ENCODE results near the gene PPARA.
"Not testable (repeated sequence)": the region's sequence is repeated elsewhere in the genome, so short reads cannot be mapped to it uniquely, and the experiment has no call there.

The PPARA gene

DNA sequence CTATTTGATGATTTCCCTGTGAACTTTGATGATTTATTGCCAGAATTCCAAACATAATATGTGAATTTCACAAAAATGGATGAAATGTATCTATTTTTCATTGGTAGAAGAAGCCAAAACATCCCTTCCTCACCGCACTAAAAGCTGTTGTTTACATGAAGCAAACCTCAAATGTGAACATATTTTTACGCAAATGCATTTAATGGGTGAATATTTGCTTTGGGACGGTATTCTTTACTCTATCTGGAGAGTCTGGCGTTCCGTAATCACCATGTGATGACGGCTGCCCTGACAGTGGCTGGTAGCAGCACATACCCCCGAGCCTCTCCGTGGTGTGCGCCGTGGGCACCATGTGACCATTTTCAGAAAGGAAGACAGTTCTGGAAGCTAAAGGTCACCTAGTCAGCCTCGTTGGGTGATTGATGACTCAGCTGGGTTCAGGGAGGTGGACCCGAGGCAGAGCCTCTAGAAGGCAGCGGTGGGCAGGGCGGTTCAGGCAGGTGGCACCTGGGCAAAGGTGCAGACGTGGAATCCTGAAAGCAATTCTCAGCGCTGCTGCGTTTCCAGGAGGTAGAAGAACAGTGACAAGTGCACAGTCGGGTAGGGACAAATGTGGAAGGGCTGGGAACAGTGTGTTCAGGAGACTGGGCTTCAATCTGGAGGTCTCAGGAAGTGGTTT lies 45.3 kb downstream of the PPARA start:
- Histone ChIP-seq H3K27ac (replicated peaks; ENCODE audit: low read length) (no peak overlapping the region), H3K4me2 (ENCODE audit: insufficient read depth, low read length, poor library complexity, severe bottlenecking) (no peak overlapping the region), H4K91ac (ENCODE audit: low read depth, low read length, poor library complexity) (no peak overlapping the region), H3K9me3 (replicated peaks in 1 of 2; ENCODE audit: control insufficient read depth in 2 of 2, insufficient read depth in 1 of 2, low read depth in 1 of 2, low read length in 2 of 2) (no peaks in the 10 kb centered on the region), H2AK5ac (ENCODE audit: low read depth, low read length) (no peak overlapping the region), H3K4me1 (ENCODE audit: control insufficient read depth in 2 of 2, insufficient read depth in 1 of 2, low read depth in 1 of 2, low read length in 2 of 2) (no peaks in the 10 kb centered on the region), H2BK120ac (ENCODE audit: low read depth, low read length) (no peak overlapping the region), H4K8ac (ENCODE audit: low read depth, low read length) (no peak overlapping the region), H3K4ac (ENCODE audit: low read length) (no peak overlapping the region), H3K18ac (ENCODE audit: low read length) (no peak overlapping the region), H2BK5ac (ENCODE audit: low read length) (peak overlapping the region; percentile 35), H2AFZ (ENCODE audit: low read length) (no peak overlapping the region), H3K9ac (ENCODE audit: low read depth, low read length, poor library complexity) (no peak overlapping the region), H3K4me3 (ENCODE audit: low read length in 2 of 2) (no peak overlapping the region), H3K14ac (ENCODE audit: low read length) (no peak overlapping the region), H3K79me1 (ENCODE audit: low read depth, low read length) (peaks cover 2% of the 10 kb centered on the region), H3K36me3 (replicated peaks in 1 of 2; ENCODE audit: control insufficient read depth in 2 of 2, insufficient read depth in 2 of 2, low read length in 2 of 2) (no peaks in the 10 kb centered on the region), H2BK15ac (ENCODE audit: low read length) (no peak overlapping the region), H2BK12ac (ENCODE audit: low read length) (no peak overlapping the region), H3K27me3 (ENCODE audit: control insufficient read depth in 3 of 3, insufficient read depth in 3 of 3, low read depth in 1 of 3, low read length in 3 of 3) (no peaks in the 10 kb centered on the region), H3K23ac (ENCODE audit: low read depth, low read length, poor library complexity) (peak overlapping the region; percentile 17)
- DNase-seq (ENCODE audit: low spot score): no peak
- no CpG with 5 or more reads among the region's 18 CpGs for WGBS, 2 donors (ENCODE audit: extremely low coverage in 2 of 2, insufficient read length in 2 of 2, insufficient replicate concordance in 1 of 2)

DNA sequence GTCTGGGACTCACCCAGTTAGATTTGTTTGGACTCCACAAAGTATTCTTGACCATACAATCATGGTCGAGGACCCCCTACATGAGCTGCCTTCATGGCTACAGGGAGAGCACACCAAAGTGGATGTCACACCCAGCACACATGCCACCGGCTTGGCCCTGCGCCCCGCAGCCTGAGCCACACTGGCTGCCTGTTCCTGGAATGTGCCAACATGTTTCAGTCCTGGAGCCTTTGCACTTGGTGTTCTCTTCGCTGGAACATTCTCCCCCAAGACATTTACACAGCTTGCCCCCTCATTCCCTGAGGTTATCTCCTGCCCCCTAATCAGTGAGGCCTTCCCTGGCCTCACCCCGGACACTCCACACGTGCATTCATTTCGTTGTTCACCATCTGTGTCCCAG lies 46.0 kb downstream of the PPARA start:
- Histone ChIP-seq H3K79me1 (ENCODE audit: low read depth, low read length) (peaks cover 2% of the 10 kb centered on the region), H3K36me3 (replicated peaks in 1 of 2; ENCODE audit: control insufficient read depth in 2 of 2, insufficient read depth in 2 of 2, low read length in 2 of 2) (no peaks in the 10 kb centered on the region), H2BK120ac (ENCODE audit: low read depth, low read length) (no peak overlapping the region), H3K9me3 (replicated peaks in 1 of 2; ENCODE audit: control insufficient read depth in 2 of 2, insufficient read depth in 1 of 2, low read depth in 1 of 2, low read length in 2 of 2) (no peaks in the 10 kb centered on the region), H2AK5ac (ENCODE audit: low read depth, low read length) (no peak overlapping the region), H3K18ac (ENCODE audit: low read length) (no peak overlapping the region), H3K4me2 (ENCODE audit: insufficient read depth, low read length, poor library complexity, severe bottlenecking) (no peak overlapping the region), H4K8ac (ENCODE audit: low read depth, low read length) (no peak overlapping the region), H2BK15ac (ENCODE audit: low read length) (no peak overlapping the region), H2AFZ (ENCODE audit: low read length) (no peak overlapping the region), H3K4me1 (ENCODE audit: control insufficient read depth in 2 of 2, insufficient read depth in 1 of 2, low read depth in 1 of 2, low read length in 2 of 2) (peaks cover 0 to 3% of the 10 kb centered on the region in 2 donors), H3K23ac (ENCODE audit: low read depth, low read length, poor library complexity) (no peak overlapping the region), H3K27ac (replicated peaks; ENCODE audit: low read length) (no peak overlapping the region), H4K91ac (ENCODE audit: low read depth, low read length, poor library complexity) (no peak overlapping the region), H3K27me3 (ENCODE audit: control insufficient read depth in 3 of 3, insufficient read depth in 3 of 3, low read depth in 1 of 3, low read length in 3 of 3) (no peaks in the 10 kb centered on the region), H3K4me3 (ENCODE audit: low read length in 2 of 2) (no peak overlapping the region), H3K4ac (ENCODE audit: low read length) (no peak overlapping the region), H2BK5ac (ENCODE audit: low read length) (peak overlapping the region; percentile 35), H2BK12ac (ENCODE audit: low read length) (no peak overlapping the region), H3K14ac (ENCODE audit: low read length) (no peak overlapping the region), H3K9ac (ENCODE audit: low read depth, low read length, poor library complexity) (no peak overlapping the region)
- no peak for DNase-seq (ENCODE audit: low spot score)
- WGBS, 2 donors (ENCODE audit: extremely low coverage in 2 of 2, insufficient read length in 2 of 2, insufficient replicate concordance in 1 of 2): no CpG with 5 or more reads among the region's 8 CpGs

DNA sequence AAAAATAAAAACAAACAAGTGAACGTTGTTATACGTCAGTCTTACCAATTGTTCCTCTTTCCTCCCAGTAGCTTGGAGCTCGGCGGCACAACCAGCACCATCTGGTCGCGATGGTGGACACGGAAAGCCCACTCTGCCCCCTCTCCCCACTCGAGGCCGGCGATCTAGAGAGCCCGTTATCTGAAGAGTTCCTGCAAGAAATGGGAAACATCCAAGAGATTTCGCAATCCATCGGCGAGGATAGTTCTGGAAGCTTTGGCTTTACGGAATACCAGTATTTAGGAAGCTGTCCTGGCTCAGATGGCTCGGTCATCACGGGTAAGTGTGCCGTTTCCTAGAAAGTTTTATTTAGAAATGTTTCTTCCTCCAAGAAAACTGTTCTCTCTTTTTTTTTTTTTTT lies 47.9 kb downstream of the PPARA start:
- no peaks in the 10 kb centered on the region for H3K36me3 ChIP-seq (replicated peaks in 1 of 2; ENCODE audit: control insufficient read depth in 2 of 2, insufficient read depth in 2 of 2, low read length in 2 of 2)
- H2BK5ac ChIP-seq (ENCODE audit: low read length): no peak overlapping the region
- H2AK5ac ChIP-seq (ENCODE audit: low read depth, low read length): no peak overlapping the region
- no peak overlapping the region for H2BK120ac ChIP-seq (ENCODE audit: low read depth, low read length)
- no peak overlapping the region for H3K4ac ChIP-seq (ENCODE audit: low read length)
- no peak overlapping the region for H3K27ac ChIP-seq (replicated peaks; ENCODE audit: low read length)
- no peak overlapping the region for H2BK12ac ChIP-seq (ENCODE audit: low read length)
- no peak overlapping the region for H2BK15ac ChIP-seq (ENCODE audit: low read length)
- H3K4me2 ChIP-seq (ENCODE audit: insufficient read depth, low read length, poor library complexity, severe bottlenecking): no peak overlapping the region
- no peak overlapping the region for H3K23ac ChIP-seq (ENCODE audit: low read depth, low read length, poor library complexity)
- H3K79me1 ChIP-seq (ENCODE audit: low read depth, low read length): peaks cover 2% of the 10 kb centered on the region
- no peak overlapping the region for H3K18ac ChIP-seq (ENCODE audit: low read length)
- no peak overlapping the region for H3K4me3 ChIP-seq (ENCODE audit: low read length in 2 of 2)
- H4K91ac ChIP-seq (ENCODE audit: low read depth, low read length, poor library complexity): no peak overlapping the region
- no peaks in the 10 kb centered on the region for H3K27me3 ChIP-seq (ENCODE audit: control insufficient read depth in 3 of 3, insufficient read depth in 3 of 3, low read depth in 1 of 3, low read length in 3 of 3)
- H3K14ac ChIP-seq (ENCODE audit: low read length): no peak overlapping the region
- DNase-seq (ENCODE audit: low spot score): no peak
- WGBS, 2 donors (ENCODE audit: extremely low coverage in 2 of 2, insufficient read length in 2 of 2, insufficient replicate concordance in 1 of 2): no CpG with 5 or more reads among the region's 18 CpGs
- H4K8ac ChIP-seq (ENCODE audit: low read depth, low read length): no peak overlapping the region
- H3K9ac ChIP-seq (ENCODE audit: low read depth, low read length, poor library complexity): no peak overlapping the region
- peaks cover 0 to 5% of the 10 kb centered on the region in 2 donors for H3K4me1 ChIP-seq (ENCODE audit: control insufficient read depth in 2 of 2, insufficient read depth in 1 of 2, low read depth in 1 of 2, low read length in 2 of 2)
- H3K9me3 ChIP-seq (replicated peaks in 1 of 2; ENCODE audit: control insufficient read depth in 2 of 2, insufficient read depth in 1 of 2, low read depth in 1 of 2, low read length in 2 of 2): no peaks in the 10 kb centered on the region
- no peak overlapping the region for H2AFZ ChIP-seq (ENCODE audit: low read length)

DNA sequence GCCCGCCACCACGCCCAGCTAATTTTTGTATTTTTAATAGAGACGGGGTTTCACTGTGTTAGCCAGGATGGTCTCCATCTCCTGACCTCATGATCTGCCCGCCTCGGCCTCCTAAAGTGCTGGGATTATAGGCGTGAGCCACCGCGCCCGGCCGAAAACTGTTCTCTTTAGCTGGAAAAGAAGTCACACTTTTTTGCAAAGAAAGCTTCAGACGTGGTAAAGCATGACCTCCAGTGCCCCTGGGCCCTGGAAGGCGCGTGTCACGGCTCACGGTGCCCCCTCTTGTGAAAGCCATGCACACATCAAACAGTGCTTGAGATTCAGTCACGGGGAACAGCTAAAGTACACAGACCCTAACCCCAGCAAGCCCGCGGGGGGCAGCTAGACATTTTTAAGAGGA lies 48.5 kb downstream of the PPARA start:
- not testable (repeated sequence) for H3K23ac ChIP-seq (ENCODE audit: low read depth, low read length, poor library complexity); H3K14ac ChIP-seq (ENCODE audit: low read length); H2BK120ac ChIP-seq (ENCODE audit: low read depth, low read length); H4K91ac ChIP-seq (ENCODE audit: low read depth, low read length, poor library complexity); H2BK15ac ChIP-seq (ENCODE audit: low read length); H3K18ac ChIP-seq (ENCODE audit: low read length); H3K4me2 ChIP-seq (ENCODE audit: insufficient read depth, low read length, poor library complexity, severe bottlenecking); H3K4ac ChIP-seq (ENCODE audit: low read length); DNase-seq (ENCODE audit: low spot score); H3K4me3 ChIP-seq (ENCODE audit: low read length in 2 of 2); H2BK5ac ChIP-seq (ENCODE audit: low read length); H3K27ac ChIP-seq (replicated peaks; ENCODE audit: low read length); H4K8ac ChIP-seq (ENCODE audit: low read depth, low read length); H3K79me1 ChIP-seq (ENCODE audit: low read depth, low read length); H3K9me3 ChIP-seq (replicated peaks in 1 of 2; ENCODE audit: control insufficient read depth in 2 of 2, insufficient read depth in 1 of 2, low read depth in 1 of 2, low read length in 2 of 2); H2AK5ac ChIP-seq (ENCODE audit: low read depth, low read length); H3K27me3 ChIP-seq (ENCODE audit: control insufficient read depth in 3 of 3, insufficient read depth in 3 of 3, low read depth in 1 of 3, low read length in 3 of 3); H3K9ac ChIP-seq (ENCODE audit: low read depth, low read length, poor library complexity); H3K36me3 ChIP-seq (replicated peaks in 1 of 2; ENCODE audit: control insufficient read depth in 2 of 2, insufficient read depth in 2 of 2, low read length in 2 of 2); H3K4me1 ChIP-seq (ENCODE audit: control insufficient read depth in 2 of 2, insufficient read depth in 1 of 2, low read depth in 1 of 2, low read length in 2 of 2); H2BK12ac ChIP-seq (ENCODE audit: low read length); H2AFZ ChIP-seq (ENCODE audit: low read length)
- WGBS, 2 donors (ENCODE audit: extremely low coverage in 2 of 2, insufficient read length in 2 of 2, insufficient replicate concordance in 1 of 2): no CpG with 5 or more reads among the region's 18 CpGs
